Right kidney (tissue), 9 donors: ENCODE results near the gene GGA1.
A peak's percentile ranks its signal among the peaks of the same experiment; 100 is the strongest.

Experiments used
- DNase-seq: peaks from one replicate; pipeline ENCODE4 v3.0.0-alpha.2; 2016
- long read RNA-seq, 8 donors: transcript quantifications; one replicate each; lab custom pipeline, GENCODE V29; 2026

Gene GGA1
- long read RNA-seq, donor 1, partial matches to known transcripts = 20 of 32 reads
- long read RNA-seq, donor 1, other reads (novel, unspliced or antisense) = 0 of 32 reads
- long read RNA-seq, donor 2, partial matches to known transcripts = 0 of 4 reads
- long read RNA-seq, donor 2, other reads (novel, unspliced or antisense) = 0 of 4 reads
- long read RNA-seq, donor 3, partial matches to known transcripts = 0 of 7 reads
- long read RNA-seq, donor 3, other reads (novel, unspliced or antisense) = 0 of 7 reads
- long read RNA-seq, donor 4, partial matches to known transcripts = 5 of 13 reads
- long read RNA-seq, donor 4, other reads (novel, unspliced or antisense) = 0 of 13 reads
- long read RNA-seq, donor 5, transcript GGA1-203 (17 exons, 3,159 nt) = major isoform, 5 of 12 reads
- long read RNA-seq, donor 5, partial matches to known transcripts = 0 of 12 reads
- long read RNA-seq, donor 5, other reads (novel, unspliced or antisense) = 0 of 12 reads
- long read RNA-seq, donor 6, transcript GGA1-216 (4 exons, 790 nt) = major isoform, 7 of 21 reads
- long read RNA-seq, donor 6, partial matches to known transcripts = 10 of 21 reads
- long read RNA-seq, donor 6, other reads (novel, unspliced or antisense) = 0 of 21 reads
- long read RNA-seq, donor 7, transcript GGA1-216 (4 exons, 790 nt) = major isoform, 11 of 25 reads
- long read RNA-seq, donor 7, partial matches to known transcripts = 11 of 25 reads
- long read RNA-seq, donor 7, other reads (novel, unspliced or antisense) = 0 of 25 reads
- long read RNA-seq, donor 8, transcript GGA1-216 (4 exons, 790 nt) = major isoform, 5 of 36 reads
- long read RNA-seq, donor 8, partial matches to known transcripts = 25 of 36 reads
- long read RNA-seq, donor 8, other reads (novel, unspliced or antisense) = 0 of 36 reads

- DNase-seq = peak; percentile 100
These were observed at the start of gene GGA1 for GRCh38 chr22:37608477-37609239. TSS of gene GGA1 (plus strand) at chr22:37608834. CDS start at chr22:37608861, 27 bp downstream.

- no peak for DNase-seq
These were observed 49.1 kb upstream of the GGA1 start for GRCh38 chr22:37559521-37559900.

GRCh38 chr22:37559901-37560607 lies 48.6 kb upstream of the GGA1 start, which contains the start of gene CDC42EP1:
TSS of gene CDC42EP1 (plus strand) at chr22:37560480. CDS start at chr22:37566350, 5,870 bp downstream.
- peak; percentile 83 for DNase-seq

- DNase-seq = peak; percentile 78
These were observed 47.9 kb upstream of the GGA1 start for GRCh38 chr22:37560608-37561211.

- DNase-seq = peak; percentile 87
These were observed 47.2 kb upstream of the GGA1 start for GRCh38 chr22:37561212-37562048.

GRCh38 chr22:37562049-37562875 lies 46.4 kb upstream of the GGA1 start:
- DNase-seq = no peak

GRCh38 chr22:37563153-37564081 lies 45.2 kb upstream of the GGA1 start:
- DNase-seq = no peak

- DNase-seq = no peak
These were observed 44.4 kb upstream of the GGA1 start for GRCh38 chr22:37564111-37564711.

GRCh38 chr22:37565830-37566229 lies 42.8 kb upstream of the GGA1 start:
- no peak for DNase-seq

- DNase-seq = no peak
These were observed 42.3 kb upstream of the GGA1 start for GRCh38 chr22:37566329-37566837.

GRCh38 chr22:37566903-37567798 lies 41.5 kb upstream of the GGA1 start:
- DNase-seq = peak; percentile 71

GRCh38 chr22:37568012-37568411 lies 40.6 kb upstream of the GGA1 start:
- DNase-seq = no peak

- no peak for DNase-seq
These were observed 40.1 kb upstream of the GGA1 start for GRCh38 chr22:37568448-37569008.

- DNase-seq = no peak
These were observed 39.4 kb upstream of the GGA1 start for GRCh38 chr22:37569009-37569920.
